ENCODE results near the gene KRT80.

Gene KRT80

GRCh38 chr12:52178443-52178842 lies 13.4 kb downstream of the KRT80 start:
- no peak for DNase-seq

DNA sequence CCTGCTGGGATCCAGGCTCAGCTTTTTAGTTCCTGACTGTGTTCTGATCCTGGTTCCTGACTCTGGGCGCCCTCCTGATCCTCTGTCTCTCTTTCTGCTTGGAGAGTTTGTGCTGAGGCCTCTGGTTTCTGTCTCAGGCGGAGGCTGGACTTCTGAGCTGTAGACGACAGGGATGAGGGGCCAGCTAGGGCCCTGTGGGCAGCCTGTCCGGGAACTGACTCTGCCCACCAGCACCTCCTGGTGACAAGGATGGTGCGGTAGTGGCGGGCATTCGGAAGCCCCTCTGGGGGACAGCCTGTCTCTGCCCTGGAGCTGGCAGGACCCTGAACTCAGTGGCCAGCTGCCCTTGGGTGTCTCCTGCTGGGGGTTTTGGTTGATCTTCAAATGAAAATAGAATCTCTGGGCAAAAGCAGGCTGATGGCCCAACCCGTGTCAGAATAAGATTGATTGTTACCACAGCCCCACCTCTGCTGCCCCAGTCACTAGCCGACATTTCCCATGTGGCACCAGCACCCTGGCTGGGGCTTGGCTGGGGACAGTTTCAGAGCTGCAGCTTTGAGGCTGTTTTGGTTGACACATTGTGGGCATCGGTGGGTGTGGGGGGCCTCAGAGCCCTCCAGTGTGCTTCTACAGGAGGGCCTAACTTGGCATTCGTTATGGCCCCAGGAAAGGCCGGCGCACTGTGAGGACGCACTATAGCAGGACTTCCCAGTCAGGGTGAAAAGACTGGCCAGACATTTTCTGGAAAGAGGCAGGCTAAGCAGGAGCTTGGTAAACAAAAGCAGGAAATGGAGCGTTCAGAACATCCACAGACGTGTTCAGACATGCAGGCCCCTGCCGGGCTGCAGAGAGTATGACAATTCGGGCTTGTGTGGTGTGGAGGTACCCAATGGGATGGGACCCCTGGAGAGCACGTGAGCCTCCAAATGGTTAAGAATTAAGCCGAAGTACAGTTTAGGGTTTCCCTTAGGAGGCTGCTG lies 16.2 kb downstream of the KRT80 start:
- peak; percentile 85 for DNase-seq

- no peak for DNase-seq
Observed at GRCh38 chr12:52173526-52173925, 18.3 kb downstream of the KRT80 start.

- DNase-seq = no peak
Observed at GRCh38 chr12:52172956-52173355, 18.9 kb downstream of the KRT80 start.

DNA sequence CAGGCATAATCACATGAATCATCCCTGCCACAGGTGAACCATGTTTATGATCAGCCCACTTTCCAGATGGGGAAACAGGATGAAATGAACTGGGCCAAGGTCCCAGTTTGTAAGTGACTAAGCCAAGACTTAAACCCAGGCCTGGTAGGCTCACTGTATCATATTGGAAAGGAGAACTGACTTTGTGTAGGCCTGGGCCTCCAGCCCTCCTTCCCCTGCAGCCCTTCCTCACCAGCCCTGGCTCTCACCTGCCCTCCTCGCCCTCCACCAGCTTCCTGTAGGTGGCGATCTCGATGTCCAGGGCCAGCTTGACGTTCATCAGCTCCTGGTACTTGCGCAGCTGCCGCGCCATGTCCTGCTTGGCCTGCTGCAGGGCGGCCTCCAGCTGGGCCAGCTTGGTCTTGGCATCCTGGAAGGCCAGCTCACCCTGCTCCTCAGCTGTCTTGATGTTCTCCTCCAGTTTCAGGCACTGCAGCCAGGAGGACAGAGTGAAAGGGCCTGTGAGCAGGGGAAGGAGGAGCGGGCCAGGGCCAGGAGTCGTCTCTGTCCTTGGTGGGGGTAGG lies 19.8 kb downstream of the KRT80 start:
- DNase-seq = no peak

DNA sequence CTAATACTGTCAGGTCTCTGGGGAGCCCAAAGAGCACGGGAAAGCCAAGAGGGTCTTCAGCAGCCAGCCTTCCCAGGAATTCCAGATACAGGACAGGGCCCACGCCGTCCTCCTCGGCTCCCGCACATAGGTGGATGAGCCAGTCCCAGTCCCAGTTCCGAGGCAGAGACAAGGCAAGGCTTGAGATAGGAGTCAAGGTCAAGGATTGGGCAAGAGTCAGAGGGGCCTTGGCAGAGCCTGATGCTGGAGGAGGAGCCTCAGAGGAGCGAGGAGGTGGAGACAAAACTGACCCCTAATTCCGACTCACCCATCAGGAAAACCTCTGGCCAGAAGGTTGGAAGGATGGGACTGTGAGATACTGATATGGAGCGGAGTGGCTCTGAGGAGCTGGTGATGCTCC lies 21.0 kb downstream of the KRT80 start:
- DNase-seq = no peak

DNA sequence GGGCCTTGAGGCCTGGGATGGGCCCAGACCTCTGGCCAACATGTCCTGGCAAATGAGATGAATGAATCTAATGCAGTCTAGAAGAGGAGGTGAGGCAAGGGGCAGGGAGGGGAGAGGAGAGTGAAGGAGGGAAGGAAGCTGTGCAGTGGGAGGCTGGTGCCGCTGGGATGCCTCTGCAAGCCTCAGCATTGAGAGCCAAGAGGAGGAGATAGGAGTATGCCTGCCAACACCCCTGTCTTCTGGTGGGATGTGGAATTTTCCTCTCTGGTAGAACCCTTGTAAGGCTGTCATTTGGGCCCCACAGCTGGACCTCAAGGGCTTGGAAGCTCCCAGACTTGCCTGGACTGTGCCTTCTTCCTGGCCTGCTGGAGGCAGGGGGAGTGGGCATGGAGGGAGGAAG lies 21.9 kb downstream of the KRT80 start:
- no peak for DNase-seq

- DNase-seq = no peak
Observed at GRCh38 chr12:52168019-52168717, 23.6 kb downstream of the KRT80 start.

- DNase-seq = no peak
Observed at GRCh38 chr12:52167526-52167925, 24.3 kb downstream of the KRT80 start.

DNA sequence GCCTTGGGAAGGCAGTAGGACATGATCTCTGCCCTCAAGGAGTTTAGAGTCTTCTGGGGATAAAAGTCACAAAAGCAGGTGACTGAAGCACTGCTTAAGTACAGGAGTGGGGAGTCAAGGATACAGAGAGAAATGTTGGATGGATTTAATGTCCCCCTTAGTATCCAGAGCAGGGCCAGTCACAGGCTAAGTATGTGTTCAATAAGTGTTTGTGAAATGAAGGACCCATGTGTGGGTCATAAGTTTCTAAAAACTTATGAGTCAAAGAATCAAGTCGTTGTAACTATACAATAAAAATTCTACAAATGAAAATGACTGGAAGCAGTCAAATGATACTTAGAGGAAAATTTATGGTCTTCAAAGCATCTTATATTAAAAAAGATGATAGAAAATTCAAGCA lies 25.1 kb downstream of the KRT80 start:
- DNase-seq = no peak

DNA sequence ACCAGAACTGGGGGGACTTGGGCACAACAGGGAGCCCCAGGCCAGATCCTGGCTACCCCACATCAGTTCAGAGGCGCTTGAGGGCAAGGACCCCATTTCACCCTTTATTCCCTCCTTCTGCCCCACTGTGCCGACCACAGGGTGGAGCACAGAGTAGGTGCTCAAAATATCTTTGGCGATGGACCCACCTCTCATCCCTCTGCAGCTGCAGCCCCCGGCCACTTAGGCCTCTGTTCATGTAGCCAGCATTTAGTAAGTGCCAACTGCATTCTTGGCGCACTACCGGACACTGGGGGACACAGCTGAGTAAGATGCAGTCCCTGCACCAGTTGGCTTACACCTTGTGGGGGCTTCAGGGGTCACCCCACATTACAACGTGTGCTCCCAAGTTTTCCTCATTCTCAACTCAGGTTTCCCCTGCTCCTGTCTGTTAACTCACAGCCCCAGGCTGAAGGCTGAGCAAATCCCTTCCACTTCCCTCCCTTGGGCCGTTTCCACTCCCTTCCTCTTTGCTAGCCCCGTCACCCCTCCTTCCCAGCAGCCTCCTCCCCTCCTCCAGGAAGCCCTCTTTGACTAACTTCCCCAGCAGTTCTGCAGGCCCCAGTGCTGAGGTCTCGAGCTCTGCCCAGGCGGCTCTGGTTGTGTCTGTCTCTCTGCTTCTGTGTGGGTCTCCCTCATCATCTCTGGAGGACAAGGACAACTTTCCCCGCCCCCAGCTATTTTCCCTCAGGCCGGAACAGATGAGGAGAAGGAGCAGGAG lies 26.5 kb downstream of the KRT80 start:
- DNase-seq = no peak

DNA sequence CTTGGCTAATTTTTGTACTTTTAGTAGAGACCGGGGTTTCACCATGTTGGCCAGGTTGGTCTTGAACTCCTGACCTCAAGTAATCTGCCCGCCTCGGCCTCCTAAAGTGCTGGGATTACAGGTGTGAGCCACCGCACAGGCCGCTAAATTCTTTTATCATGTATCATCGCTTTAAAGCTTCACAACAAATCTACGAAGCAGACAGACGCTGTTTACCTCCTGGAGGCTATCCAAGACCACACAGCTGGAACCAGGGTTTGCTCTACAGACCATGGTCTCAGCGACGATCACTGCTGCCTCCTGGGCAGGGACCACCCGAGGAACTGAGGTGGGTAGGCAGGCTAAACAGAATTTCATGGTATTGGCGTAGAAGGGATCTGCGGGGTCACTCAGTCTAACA lies 27.2 kb downstream of the KRT80 start:
- no peak for DNase-seq

DNA sequence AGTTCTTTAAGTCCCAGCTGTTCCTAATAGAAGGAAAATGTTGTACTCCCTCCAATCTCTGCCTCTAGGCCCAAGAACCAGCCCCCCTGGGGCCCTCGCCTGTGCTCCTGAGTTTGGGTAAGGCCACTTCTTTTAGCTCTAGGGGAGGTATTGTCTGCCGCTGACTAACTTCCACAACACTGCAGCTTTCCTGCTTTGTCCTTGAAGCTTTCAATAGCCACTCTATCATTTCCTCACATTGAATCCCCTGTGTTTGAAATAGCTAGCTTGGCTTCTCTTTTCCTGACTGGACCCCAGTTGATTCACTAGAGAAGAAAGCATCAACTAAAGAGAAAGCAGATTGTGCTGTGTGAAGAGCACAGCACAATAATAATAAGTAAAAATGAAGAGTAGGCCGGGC lies 28.8 kb downstream of the KRT80 start:
- DNase-seq = no peak

DNA sequence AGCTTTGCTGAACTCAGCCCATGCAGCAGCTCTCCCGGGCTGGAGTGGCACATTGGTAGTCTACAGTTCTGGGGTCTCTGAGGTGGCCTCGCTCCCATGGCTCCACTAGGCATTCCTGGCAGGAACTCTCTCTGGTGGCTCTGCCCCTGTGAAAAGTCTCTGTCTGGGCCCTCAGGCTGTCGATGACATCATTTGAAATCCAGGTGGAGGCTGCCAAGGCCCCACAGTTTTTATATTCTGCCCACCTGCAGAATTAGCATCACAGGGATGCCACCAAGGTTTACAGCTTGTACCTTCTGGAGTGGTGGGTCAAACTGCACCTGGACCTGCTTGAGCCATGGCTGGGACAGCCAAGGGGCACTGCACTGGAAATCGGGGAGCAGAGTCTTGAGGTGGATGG lies 31.6 kb downstream of the KRT80 start:
- no peak for DNase-seq

- DNase-seq = no peak
Observed at GRCh38 chr12:52157566-52158150, 34.2 kb downstream of the KRT80 start.

GRCh38 chr12:52156757-52157565 lies 34.9 kb downstream of the KRT80 start:
- DNase-seq = peak; percentile 70

GRCh38 chr12:52156311-52156710 lies 35.5 kb downstream of the KRT80 start:
- DNase-seq = no peak

DNA sequence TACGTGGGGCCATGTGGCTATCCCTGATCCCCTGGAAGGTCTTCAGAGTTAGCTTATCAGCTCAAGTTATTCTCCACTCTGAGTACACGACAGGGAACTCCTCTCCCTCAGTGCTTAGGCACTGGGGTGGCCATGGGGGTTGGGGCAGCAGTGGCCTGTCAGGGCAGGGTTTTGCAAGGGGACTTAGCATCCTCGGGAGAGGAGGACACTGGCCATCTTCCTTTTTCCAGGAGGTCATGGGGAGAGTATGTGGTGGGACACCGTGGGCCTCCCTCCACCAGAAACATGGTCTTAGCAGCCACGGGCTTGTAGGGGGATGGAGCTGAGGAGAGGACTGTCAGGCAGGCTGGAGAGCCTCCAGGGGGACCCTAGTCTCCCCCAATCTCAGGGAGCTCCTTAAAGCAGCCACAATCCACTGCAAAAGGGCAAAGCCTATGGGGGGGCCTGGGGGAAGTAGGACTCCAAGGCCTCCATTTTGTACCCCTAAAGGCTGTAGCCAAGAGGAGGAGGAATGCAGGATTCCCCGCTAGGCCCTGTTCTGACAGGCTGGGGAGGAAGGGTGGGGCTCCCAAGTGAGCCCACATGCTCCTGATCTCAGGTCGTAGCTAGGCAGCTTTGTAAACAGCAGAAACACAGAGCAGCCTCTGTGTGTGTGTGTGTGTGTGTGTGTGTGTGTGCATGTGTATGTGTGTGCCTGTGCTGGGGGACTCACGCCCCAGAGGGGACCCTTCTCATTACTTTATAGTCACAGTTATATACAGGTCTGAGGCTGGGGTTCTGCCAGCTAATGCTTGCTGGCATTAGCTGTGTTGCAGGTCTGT lies 36.6 kb downstream of the KRT80 start:
- DNase-seq = no peak

GRCh38 chr12:52152905-52153317 lies 38.9 kb downstream of the KRT80 start:
- no peak for DNase-seq

GRCh38 chr12:52151837-52152783 lies 39.7 kb downstream of the KRT80 start:
- peak; percentile 18 for DNase-seq

Data from NCI-H1436 (cell line).